HG03039 (cell line): Measurements from ENCODE around the gene MET.
A peak's percentile ranks its signal among the peaks of the same experiment; 100 is the strongest.
"Not testable (repeated sequence)": the region's sequence is repeated elsewhere in the genome, so short reads cannot be mapped to it uniquely, and the experiment has no call there.

Experiments used
- ATAC-seq: cut with Tn5 transposase; IDR thresholded peaks from one replicate; pipeline ENCODE4 v1.9.1; 2021; ENCODE audit warnings: mild to moderate bottlenecking, moderate library complexity; ENCODE audit not compliant: unreplicated experiment

Gene MET

DNA sequence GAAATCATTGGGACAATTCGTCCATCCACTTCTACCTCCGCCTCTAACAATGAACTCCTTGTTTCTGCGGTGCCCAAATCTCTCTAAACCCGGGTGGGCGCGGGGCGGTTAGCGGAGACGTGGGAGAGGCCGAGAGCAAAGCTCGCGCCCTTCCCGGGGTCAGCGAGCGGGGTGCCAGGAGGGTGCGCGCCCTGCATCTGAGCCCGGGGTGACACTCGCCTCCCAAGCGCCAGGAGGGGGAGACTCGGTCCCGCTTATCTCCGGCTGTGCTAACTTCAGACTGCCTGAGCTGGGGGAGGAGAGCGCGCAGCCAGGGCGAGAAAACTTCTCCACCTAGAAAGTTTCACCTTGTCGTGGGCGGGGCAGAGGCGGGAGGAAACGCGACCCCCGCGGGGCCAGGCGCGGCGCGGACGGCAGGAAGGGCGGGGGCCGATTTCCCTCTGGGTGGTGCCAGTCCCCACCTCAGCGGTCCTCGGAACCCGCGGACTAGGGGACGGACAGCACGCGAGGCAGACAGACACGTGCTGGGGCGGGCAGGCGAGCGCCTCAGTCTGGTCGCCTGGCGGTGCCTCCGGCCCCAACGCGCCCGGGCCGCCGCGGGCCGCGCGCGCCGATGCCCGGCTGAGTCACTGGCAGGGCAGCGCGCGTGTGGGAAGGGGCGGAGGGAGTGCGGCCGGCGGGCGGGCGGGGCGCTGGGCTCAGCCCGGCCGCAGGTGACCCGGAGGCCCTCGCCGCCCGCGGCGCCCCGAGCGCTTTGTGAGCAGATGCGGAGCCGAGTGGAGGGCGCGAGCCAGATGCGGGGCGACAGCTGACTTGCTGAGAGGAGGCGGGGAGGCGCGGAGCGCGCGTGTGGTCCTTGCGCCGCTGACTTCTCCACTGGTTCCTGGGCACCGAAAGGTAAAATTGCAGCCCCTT, at the start of gene MET:
Gene MET (plus strand): TSS at position 516 of the 915 bp plus-strand sequence. CDS start 26,889 bp downstream, outside the sequence.
- ATAC-seq: peak; percentile 91

- ATAC-seq: no peak
Measured at GRCh38 chr7:116626886-116627285, 45.1 kb upstream of the MET start.

- no peak for ATAC-seq
Measured at GRCh38 chr7:116629051-116629463, 42.9 kb upstream of the MET start.

DNA sequence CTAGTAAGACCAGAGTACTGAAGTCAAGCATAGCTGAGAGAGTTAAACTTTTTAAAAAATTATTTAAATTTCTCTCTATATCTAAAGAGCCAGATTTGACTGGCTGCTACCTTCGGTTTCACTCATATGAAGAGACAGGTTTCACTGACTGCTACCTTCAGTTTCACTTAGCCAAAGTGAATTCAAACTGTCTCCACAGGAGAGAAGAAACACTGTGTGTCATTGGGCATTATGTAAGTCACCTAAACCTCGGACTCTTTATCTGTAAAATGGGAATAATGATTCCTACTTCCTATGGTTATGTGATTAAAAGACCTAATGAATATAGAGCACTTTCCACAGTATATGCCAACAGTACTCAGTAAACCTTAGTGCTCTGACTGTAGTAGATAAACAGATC, 41.6 kb upstream of the MET start:
- ATAC-seq: peak; percentile 87

- peak; percentile 42 for ATAC-seq
Measured at GRCh38 chr7:116630932-116631671, 40.9 kb upstream of the MET start.

DNA sequence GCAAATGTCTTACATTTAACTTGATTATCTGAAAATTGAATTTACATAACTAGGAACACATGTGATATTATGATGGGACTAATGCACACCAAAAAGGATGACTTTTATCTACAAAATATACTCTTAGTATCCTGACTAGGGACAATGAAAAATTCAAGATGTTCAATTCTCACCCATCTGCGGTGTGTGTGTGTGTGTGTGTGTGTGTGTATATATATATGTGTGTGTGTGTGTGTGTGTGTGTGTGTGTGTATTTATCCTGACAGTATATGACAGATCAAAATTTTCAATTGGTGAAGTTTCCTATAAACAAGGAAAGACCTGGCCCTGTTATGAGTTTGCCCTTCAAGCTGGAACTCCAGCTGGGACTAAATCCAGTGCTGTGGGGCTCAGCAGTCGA, 40.3 kb upstream of the MET start:
- ATAC-seq: no peak

DNA sequence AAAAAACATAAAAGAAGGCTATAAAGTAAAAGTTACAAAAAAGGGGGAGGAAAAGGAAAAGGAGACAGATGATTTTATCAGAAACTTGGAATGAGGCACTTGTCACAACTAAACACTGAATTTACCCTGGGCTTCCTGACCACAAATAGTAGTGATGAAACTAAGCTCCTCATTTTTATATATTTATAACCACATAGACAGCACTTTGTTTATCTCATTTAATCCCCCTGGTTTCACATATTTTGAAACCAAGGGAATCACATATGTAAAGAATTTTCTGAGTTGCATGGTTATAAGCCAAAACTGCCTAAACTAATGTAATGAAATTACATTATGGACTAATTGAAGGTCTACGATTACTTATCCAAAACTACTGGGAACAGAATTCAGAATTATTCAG, 39.6 kb upstream of the MET start:
- no peak for ATAC-seq

DNA sequence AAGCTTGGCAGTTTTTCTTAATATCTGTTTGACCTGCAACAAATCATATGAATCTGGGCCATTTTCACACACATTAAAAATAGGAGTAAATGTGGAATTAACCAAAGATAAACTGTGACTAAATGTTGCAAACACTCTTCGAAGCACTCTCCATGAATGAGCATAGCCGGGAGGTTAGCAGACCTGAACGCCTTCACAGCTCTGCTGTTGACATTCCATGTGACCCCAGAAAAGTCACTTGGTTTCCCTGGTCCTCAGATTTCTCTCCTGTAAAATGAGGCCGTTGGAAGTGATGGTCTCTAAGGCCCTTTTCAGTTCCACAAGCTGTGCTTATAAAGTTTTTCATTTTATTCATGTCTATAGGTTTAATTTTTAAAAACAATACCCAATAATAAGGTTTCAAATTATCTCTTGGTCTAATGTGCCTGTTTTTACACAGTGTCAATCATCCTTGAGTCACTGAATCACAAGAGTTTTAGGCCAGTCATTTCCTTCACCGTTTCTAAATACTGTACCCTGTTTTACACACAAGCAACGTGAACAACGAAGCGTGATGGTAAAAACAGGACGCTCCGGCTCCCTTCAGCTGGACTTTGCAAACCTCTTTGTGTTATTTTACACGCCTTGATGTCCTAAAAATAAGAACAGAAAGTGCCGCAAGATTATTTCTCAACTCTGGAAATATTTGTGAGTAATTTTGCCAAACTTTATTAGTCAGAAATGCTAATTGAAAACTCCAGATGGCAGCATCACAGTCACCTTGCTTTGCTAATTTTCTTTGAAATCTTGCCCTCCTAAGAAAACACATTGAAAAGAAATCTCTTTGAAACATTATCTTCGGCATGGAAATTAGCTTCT, 38.6 kb upstream of the MET start:
- peak; percentile 52 for ATAC-seq

- no peak for ATAC-seq
Measured at GRCh38 chr7:116636997-116637396, 35.0 kb upstream of the MET start.

- not testable (repeated sequence) for ATAC-seq
Measured at GRCh38 chr7:116638592-116638991, 33.4 kb upstream of the MET start.

- ATAC-seq: no peak
Measured at GRCh38 chr7:116641551-116642153, 30.3 kb upstream of the MET start.

DNA sequence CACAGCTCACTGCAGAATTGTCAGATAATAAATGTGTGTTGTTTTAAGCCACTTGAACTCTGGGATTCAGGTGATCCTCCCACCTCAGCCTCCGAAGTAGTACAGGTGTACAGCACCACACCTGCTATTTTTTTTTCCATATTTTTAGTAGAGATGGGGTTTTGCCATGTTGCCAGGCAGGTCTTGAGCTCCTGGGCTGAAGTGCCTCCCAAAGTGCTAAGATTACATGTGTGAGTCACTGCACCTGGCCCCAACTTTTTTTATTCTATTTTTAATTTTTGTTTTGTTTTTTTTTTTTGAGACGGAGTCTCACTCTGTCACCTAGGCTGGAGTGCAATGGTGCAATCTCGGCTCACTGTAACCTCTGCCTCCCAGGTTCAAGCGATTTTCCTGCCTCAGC, 28.8 kb upstream of the MET start:
- ATAC-seq: not testable (repeated sequence)

- no peak for ATAC-seq
Measured at GRCh38 chr7:116644628-116645027, 27.4 kb upstream of the MET start.

GRCh38 chr7:116647290-116647689, 24.7 kb upstream of the MET start:
- no peak for ATAC-seq

- ATAC-seq: no peak
Measured at GRCh38 chr7:116647861-116648260, 24.1 kb upstream of the MET start.

DNA sequence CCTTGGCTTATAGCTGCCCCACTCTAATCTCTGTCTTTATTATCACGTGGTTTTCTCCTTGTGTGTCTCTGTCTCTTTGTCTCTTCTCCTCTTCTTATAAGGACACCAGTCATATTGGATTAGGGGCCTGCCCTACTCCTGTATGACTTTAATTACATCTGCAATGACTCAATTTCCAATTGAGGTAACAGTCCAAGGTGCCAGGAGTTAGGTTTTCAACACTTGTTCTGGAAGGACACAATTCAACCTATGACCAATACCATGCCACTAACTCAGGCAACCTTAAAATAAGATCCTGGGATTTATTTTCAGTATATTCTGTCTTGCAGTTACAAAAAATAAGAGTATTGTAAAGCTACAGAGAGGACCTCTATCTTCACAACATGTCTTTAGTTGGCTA, 21.6 kb upstream of the MET start:
- ATAC-seq: no peak

DNA sequence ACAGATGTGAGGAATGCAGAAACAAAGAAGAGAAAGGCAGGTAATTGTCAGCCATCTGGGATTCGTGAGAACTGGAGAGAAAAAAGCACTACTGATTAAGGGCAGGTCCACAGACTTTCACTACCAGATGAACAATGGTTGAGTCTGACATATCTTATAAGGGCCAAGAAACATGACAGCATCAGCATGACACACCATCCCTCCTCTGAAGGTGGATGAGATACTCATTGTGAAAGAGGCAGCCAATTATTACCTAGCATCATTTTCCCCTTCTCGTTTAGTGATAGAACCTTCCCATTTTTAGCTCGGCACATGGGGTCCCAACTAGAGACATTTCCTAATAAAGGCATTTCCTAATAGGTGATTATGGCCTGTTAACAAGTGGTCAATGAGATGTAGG, 19.2 kb upstream of the MET start:
- no peak for ATAC-seq

- no peak for ATAC-seq
Measured at GRCh38 chr7:116653204-116653603, 18.8 kb upstream of the MET start.

- no peak for ATAC-seq
Measured at GRCh38 chr7:116653646-116654045, 18.4 kb upstream of the MET start.

- not testable (repeated sequence) for ATAC-seq
Measured at GRCh38 chr7:116659248-116659647, 12.7 kb upstream of the MET start.

DNA sequence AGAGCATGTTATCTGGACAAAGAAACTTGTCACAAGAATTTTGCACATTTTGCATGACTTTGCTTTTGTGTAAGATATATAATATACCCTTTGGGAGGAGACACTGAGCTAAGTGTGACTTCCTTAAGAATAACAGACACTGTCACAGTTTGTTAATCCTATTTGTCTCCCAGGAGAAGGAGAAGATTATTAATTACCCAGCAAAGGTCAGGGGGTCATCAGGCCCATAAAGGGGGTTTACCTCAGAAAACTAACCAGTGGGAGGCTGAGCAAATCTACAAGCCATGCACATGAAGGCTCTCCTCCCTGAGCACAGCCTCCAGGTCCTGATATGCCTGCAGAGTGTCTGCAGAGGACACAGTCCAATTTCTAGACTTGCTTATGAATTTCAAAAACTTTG, 10.1 kb upstream of the MET start:
- ATAC-seq: no peak
